Measurements from ENCODE around the gene RPS5. TPM values are rescaled to one million over a fixed set of nuclear protein-coding genes. Genes with fewer than 3 reads are reported as not detected.

Gene RPS5
- total RNA-seq, 1 experiment from 2014 or later = 1,487 TPM

GRCh38 chr19:58396691-58397532 is 9.8 kb downstream of the RPS5 start:
- no peak for DNase-seq (ENCODE audit: low read depth, low spot score)
- BruUV-seq (replicated peaks) = no TSS peak
- peaks cover 12% of the 10 kb centered on the region; the same call in 1 of the 2 replicates for H3K36me3 ChIP-seq (ENCODE audit: control insufficient read depth, insufficient read depth, low read length)
- H3K27me3 ChIP-seq (ENCODE audit: control insufficient read depth, insufficient read depth, low read length) = no peaks in the 10 kb centered on the region
- POLR2A ChIA-PET = no interaction called here
- CTCF ChIA-PET = no interaction called here
- no peak overlapping the region for H3K27ac ChIP-seq (ENCODE audit: low read length)
- H3K4me1 ChIP-seq (ENCODE audit: control insufficient read depth, insufficient read depth, low read length) = peaks cover 19% of the 10 kb centered on the region
- no peak overlapping the region for H3K4me3 ChIP-seq (ENCODE audit: low read depth in 2 of 2, low read length in 2 of 2)
- H3K9me3 ChIP-seq (ENCODE audit: control insufficient read depth, insufficient read depth, low read depth, low read length) = no peaks in the 10 kb centered on the region
- intact Hi-C loops (cut with micrococcal nuclease; ENCODE audit: unreplicated experiment) (no loop called here), in situ Hi-C loops (cut with HindIII; ENCODE audit: low pct_unique_long_range_greater_than_20kb, low sequenced_read_pairs) (no loop called here)
- ATAC-seq = no peak
- no peak for TF ChIP-seq POLR2AphosphoS5 (IDR thresholded peaks at IDR 0.05; ENCODE audit: low read depth, low read length)
- no peak for TF ChIP-seq TCF7L2 (IDR thresholded peaks at IDR 0.05; ENCODE audit: low read depth, low read length)
- TF ChIP-seq CTCF (IDR thresholded peaks at IDR 0.05) = no peak
- no peak for TF ChIP-seq REST (IDR thresholded peaks at IDR 0.05; ENCODE audit: insufficient read depth in 1 of 2, low read depth in 2 of 2, low read length in 1 of 2)
- TF ChIP-seq SIN3A (IDR thresholded peaks at IDR 0.05; ENCODE audit: borderline replicate concordance, insufficient read depth, low read depth, low read length) = no peak

GRCh38 chr19:58397533-58398037 is 10.5 kb downstream of the RPS5 start:
- POLR2A ChIA-PET = no interaction called here
- no TSS peak for BruUV-seq (replicated peaks)

More at GRCh38 chr19:58397533-58398037, 10.5 kb downstream of the RPS5 start:
- Histone ChIP-seq H3K27me3 (ENCODE audit: control insufficient read depth, insufficient read depth, low read length) (no peaks in the 10 kb centered on the region), H3K4me3 (ENCODE audit: low read depth in 2 of 2, low read length in 2 of 2) (no peak overlapping the region), H3K4me1 (ENCODE audit: control insufficient read depth, insufficient read depth, low read length) (peaks cover 25% of the 10 kb centered on the region), H3K27ac (ENCODE audit: low read length) (no peak overlapping the region), H3K36me3 (ENCODE audit: control insufficient read depth, insufficient read depth, low read length) (peaks cover 10% of the 10 kb centered on the region; the same call in 1 of the 2 replicates), H3K9me3 (ENCODE audit: control insufficient read depth, insufficient read depth, low read depth, low read length) (no peaks in the 10 kb centered on the region)
- TF ChIP-seq TCF7L2 (IDR thresholded peaks at IDR 0.05; ENCODE audit: low read depth, low read length) (no peak), REST (IDR thresholded peaks at IDR 0.05; ENCODE audit: insufficient read depth in 1 of 2, low read depth in 2 of 2, low read length in 1 of 2) (no peak), SIN3A (IDR thresholded peaks at IDR 0.05; ENCODE audit: borderline replicate concordance, insufficient read depth, low read depth, low read length) (no peak), POLR2AphosphoS5 (IDR thresholded peaks at IDR 0.05; ENCODE audit: low read depth, low read length) (no peak), CTCF (IDR thresholded peaks at IDR 0.05) (no peak)
- ATAC-seq = no peak
- intact Hi-C loops (cut with micrococcal nuclease; ENCODE audit: unreplicated experiment) (no loop called here), in situ Hi-C loops (cut with HindIII; ENCODE audit: low pct_unique_long_range_greater_than_20kb, low sequenced_read_pairs) (no loop called here)
- CTCF ChIA-PET = no interaction called here
- no peak for DNase-seq (ENCODE audit: low read depth, low spot score)
